Body of pancreas (tissue), 4 donors: ENCODE data around the gene DLG2. TPM values are rescaled to one million over a fixed set of nuclear protein-coding genes. Genes with fewer than 3 reads are reported as not detected.

Experiments
- ATAC-seq: fragments of 150-250 bp; one replicate; pipeline ENCODE4 v1.9.1; 2016
- DNase-seq, 4 donors: peaks; one replicate each; pipeline ENCODE4 v3.0.0-alpha.2; 2019
- H3K27ac ChIP-seq, 4 donors: fragments of 200-600 bp; sonication (generic); 1 replicate in 3 of 4; 2 replicates in 1 of 4; pipeline versions ENCODE4 v1.5.1 to v1.6.1; 2016 to 2019; ENCODE audit warnings: mild to moderate bottlenecking in 1 of 4, mixed read lengths in 1 of 4, moderate library complexity in 1 of 4
- H3K27me3 ChIP-seq, 2 donors: fragments of 200-600 bp; sonication (generic); one replicate each; pipeline ENCODE4 v1.6.0; 2016; ENCODE audit warnings: mild to moderate bottlenecking in 1 of 2
- H3K36me3 ChIP-seq, 2 donors: fragments of 200-600 bp; sonication (generic); replicated peaks in 1 of 2; 2 replicates each; pipeline ENCODE4 v1.5.1; 2016; ENCODE audit warnings: low read depth in 2 of 2; ENCODE audit not compliant: insufficient read depth in 1 of 2
- H3K4me1 ChIP-seq: fragments of 200-600 bp; sonication (generic); one replicate; pipeline ENCODE4 v1.6.0; 2016
- H3K4me3 ChIP-seq, 2 donors: fragments of 200-600 bp; sonication (generic); 1 replicate in 1 of 2; 2 replicates in 1 of 2; pipeline ENCODE4 v1.5.1; 2016 to 2019
- H3K9me3 ChIP-seq, 3 donors: fragments of 200-600 bp; sonication (generic); 1 replicate in 2 of 3; 2 replicates in 1 of 3; pipeline ENCODE4 v1.5.1; 2016
- CTCF ChIP-seq, 7 experiments: fragments of 450-650 bp in 4 of 7; fragments of 200-600 bp in 3 of 7; sonication (generic) in 3 of 7; IDR thresholded peaks; one replicate each; pipeline ENCODE4 v1.5.1; 2016 to 2019; ENCODE audit warnings: antibody characterized with exemption in 7 of 7
- POLR2A ChIP-seq, 3 donors: fragments of 450-650 bp; IDR thresholded peaks; one replicate each; pipeline ENCODE4 v1.6.1; 2016; ENCODE audit warnings: antibody characterized with exemption in 3 of 3, mild to moderate bottlenecking in 2 of 3
- WGBS, 2 donors: methylation state at CpG; one replicate each; pipeline ENCODE4 v1.1.5; 2017; 5-methylcytosine and 5-hydroxymethylcytosine counted together
- intact Hi-C: fragments of 100-400 bp; cut with DNase I; formaldehyde crosslinking; loops from one replicate; pipeline ENCODE4 v1.15.1; 2023
- total RNA-seq, 2 donors: library from RNA; depleted of rRNA; stranded (reverse); fragments of >200 nt; gene quantifications; one replicate each; pipeline ENCODE4 v1.1.0, GENCODE V29; 2016

Gene DLG2
- total RNA-seq, 2 donors from 2014 or later, result 6.0 to 13.2 TPM

GRCh38 chr11:83715927-83716535, 1911.1 kb downstream of the DLG2 start:
- no peak overlapping the region for H3K27ac ChIP-seq
- no peaks in the 10 kb centered on the region for H3K9me3 ChIP-seq
- DNase-seq (no peak), ATAC-seq (no peak)
- H3K27me3 ChIP-seq, result no peaks in the 10 kb centered on the region
- H3K4me1 ChIP-seq, result no peaks in the 10 kb centered on the region
- H3K36me3 ChIP-seq, result no peaks in the 10 kb centered on the region
- intact Hi-C loops, result loop anchor here (10.0 kb wide), 1 partner anchor 421 kb away; no protein-coding TSS in a partner anchor
- no peak overlapping the region for H3K4me3 ChIP-seq
- no peak for TF ChIP-seq CTCF (IDR thresholded peaks at IDR 0.05)
- TF ChIP-seq POLR2A (IDR thresholded peaks at IDR 0.05), result no peak
- WGBS, 2 donors, result 62 to 64% methylated on average over 2 of the region's 2 CpGs

GRCh38 chr11:83713708-83714107, 1913.4 kb downstream of the DLG2 start:
- Histone ChIP-seq H3K9me3 (no peaks in the 10 kb centered on the region), H3K36me3 (no peaks in the 10 kb centered on the region), H3K4me1 (no peaks in the 10 kb centered on the region), H3K27me3 (no peaks in the 10 kb centered on the region), H3K4me3 (no peak overlapping the region), H3K27ac (no peak overlapping the region)
- WGBS, 2 donors, result 31 to 49% methylated on average over 2 of the region's 2 CpGs
- TF ChIP-seq POLR2A (IDR thresholded peaks at IDR 0.05), result no peak
- TF ChIP-seq CTCF (IDR thresholded peaks at IDR 0.05), result no peak
- intact Hi-C loops, result loop anchor here (10.0 kb wide), 1 partner anchor 419 kb away; no protein-coding TSS in a partner anchor
- ATAC-seq, result peak; percentile 58
- peak; percentile 42 to 71 (median 54) for DNase-seq

GRCh38 chr11:83711106-83711527, 1916.0 kb downstream of the DLG2 start:
- Histone ChIP-seq H3K27me3 (no peaks in the 10 kb centered on the region), H3K36me3 (no peaks in the 10 kb centered on the region), H3K27ac (no peak overlapping the region), H3K4me1 (peaks cover 4% of the 10 kb centered on the region), H3K9me3 (no peaks in the 10 kb centered on the region), H3K4me3 (no peak overlapping the region)
- intact Hi-C loops, result loop anchor here (10.0 kb wide), 1 partner anchor 416 kb away; no protein-coding TSS in a partner anchor
- ATAC-seq, result no peak
- WGBS, 2 donors, result 76 to 78% methylated on average over 5 of the region's 5 CpGs
- no peak for DNase-seq
- no peak for TF ChIP-seq CTCF (IDR thresholded peaks at IDR 0.05)
- no peak for TF ChIP-seq POLR2A (IDR thresholded peaks at IDR 0.05)

- DNase-seq (no peak), ATAC-seq (no peak)
- H3K4me3 ChIP-seq, result no peak overlapping the region
- H3K27ac ChIP-seq, result no peak overlapping the region
- TF ChIP-seq CTCF (IDR thresholded peaks at IDR 0.05), result no peak
- TF ChIP-seq POLR2A (IDR thresholded peaks at IDR 0.05), result no peak
- H3K36me3 ChIP-seq, result no peaks in the 10 kb centered on the region
- H3K27me3 ChIP-seq, result no peaks in the 10 kb centered on the region
- H3K9me3 ChIP-seq, result no peaks in the 10 kb centered on the region
- H3K4me1 ChIP-seq, result peaks cover 4% of the 10 kb centered on the region
- intact Hi-C loops, result no loop called here
These were observed 1917.7 kb downstream of the DLG2 start for GRCh38 chr11:83709434-83709833.

- Histone ChIP-seq H3K36me3 (no peaks in the 10 kb centered on the region), H3K9me3 (no peaks in the 10 kb centered on the region), H3K4me3 (no peak overlapping the region), H3K27ac (no peak overlapping the region), H3K27me3 (no peaks in the 10 kb centered on the region), H3K4me1 (peaks cover 4% of the 10 kb centered on the region)
- ATAC-seq (no peak), DNase-seq (peak in 3 of 4 donors; percentile 10 to 63 (median 23))
- TF ChIP-seq CTCF (IDR thresholded peaks at IDR 0.05), result no peak
- WGBS, 2 donors, result 55 to 63% methylated on average over 6 of the region's 6 CpGs
- intact Hi-C loops, result no loop called here
These were observed 1920.6 kb downstream of the DLG2 start for GRCh38 chr11:83706566-83706965.
